ENCODE results near the gene CDS2.

Gene CDS2

GRCh38 chr20:5120185-5120476 is 6.7 kb upstream of the CDS2 start:
- peak overlapping the region; percentile 93 for H3K4me3 ChIP-seq (ENCODE audit: low read depth, low read length)
- peaks cover 46% of the 10 kb centered on the region for H3K36me3 ChIP-seq
- H3K27me3 ChIP-seq (ENCODE audit: insufficient read depth, low read depth, severe bottlenecking): no peaks in the 10 kb centered on the region
- peak overlapping the region; percentile 61 for H3K27ac ChIP-seq
- no peaks in the 10 kb centered on the region for H3K9me3 ChIP-seq (ENCODE audit: severe bottlenecking)
- no peak for DNase-seq
- TF ChIP-seq CTCF (IDR thresholded peaks at IDR 0.05; ENCODE audit: low read depth, low read length): no peak

DNA sequence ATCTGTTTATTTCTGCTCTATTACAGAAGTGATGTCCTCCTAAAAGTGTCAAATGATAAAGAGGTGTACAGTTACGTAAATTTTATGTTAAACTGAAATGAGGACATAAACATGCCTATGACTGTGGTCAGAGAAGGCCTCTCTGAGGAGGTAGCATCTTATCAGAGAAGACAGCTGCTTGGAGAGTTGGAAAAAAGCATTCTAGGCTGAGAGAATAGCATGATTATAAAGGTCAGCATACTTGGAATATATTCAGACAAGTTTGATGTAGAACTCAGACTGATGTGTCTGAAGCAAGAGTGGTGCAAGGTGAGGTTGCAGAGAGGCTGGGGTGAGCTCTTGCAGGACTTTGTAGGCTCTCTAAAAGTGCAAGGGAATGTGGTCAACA is 3.9 kb upstream of the CDS2 start:
- no peaks in the 10 kb centered on the region for H3K9me3 ChIP-seq (ENCODE audit: severe bottlenecking)
- no peak for TF ChIP-seq CTCF (IDR thresholded peaks at IDR 0.05; ENCODE audit: low read depth, low read length)
- H3K27me3 ChIP-seq (ENCODE audit: insufficient read depth, low read depth, severe bottlenecking): no peaks in the 10 kb centered on the region
- H3K4me3 ChIP-seq (ENCODE audit: low read depth, low read length): no peak overlapping the region
- peaks cover 19% of the 10 kb centered on the region for H3K36me3 ChIP-seq
- H3K27ac ChIP-seq: no peak overlapping the region
- no peak for DNase-seq

GRCh38 chr20:5127204-5127858 is 523 bp downstream of the CDS2 start:
- H3K27ac ChIP-seq: peak overlapping the region; percentile 85
- peak overlapping the region; percentile 92 for H3K4me3 ChIP-seq (ENCODE audit: low read depth, low read length)
- no peaks in the 10 kb centered on the region for H3K27me3 ChIP-seq (ENCODE audit: insufficient read depth, low read depth, severe bottlenecking)
- no peak for TF ChIP-seq CTCF (IDR thresholded peaks at IDR 0.05; ENCODE audit: low read depth, low read length)
- peak; percentile 69 for DNase-seq
- peaks cover 15% of the 10 kb centered on the region for H3K36me3 ChIP-seq
- no peaks in the 10 kb centered on the region for H3K9me3 ChIP-seq (ENCODE audit: severe bottlenecking)

- no peaks in the 10 kb centered on the region for H3K27me3 ChIP-seq (ENCODE audit: insufficient read depth, low read depth, severe bottlenecking)
- peak overlapping the region; percentile 92 for H3K4me3 ChIP-seq (ENCODE audit: low read depth, low read length)
- no peak for TF ChIP-seq CTCF (IDR thresholded peaks at IDR 0.05; ENCODE audit: low read depth, low read length)
- DNase-seq: no peak
- H3K36me3 ChIP-seq: peaks cover 15% of the 10 kb centered on the region
- H3K27ac ChIP-seq: peak overlapping the region; percentile 85
- H3K9me3 ChIP-seq (ENCODE audit: severe bottlenecking): no peaks in the 10 kb centered on the region
Observed at GRCh38 chr20:5127859-5128424, 1.1 kb downstream of the CDS2 start.

- H3K4me3 ChIP-seq (ENCODE audit: low read depth, low read length): no peak overlapping the region
- H3K36me3 ChIP-seq: peaks cover 15% of the 10 kb centered on the region
- no peaks in the 10 kb centered on the region for H3K27me3 ChIP-seq (ENCODE audit: insufficient read depth, low read depth, severe bottlenecking)
- DNase-seq: no peak
- H3K9me3 ChIP-seq (ENCODE audit: severe bottlenecking): no peaks in the 10 kb centered on the region
- H3K27ac ChIP-seq: no peak overlapping the region
- no peak for TF ChIP-seq CTCF (IDR thresholded peaks at IDR 0.05; ENCODE audit: low read depth, low read length)
Observed at GRCh38 chr20:5128886-5129285, 2.1 kb downstream of the CDS2 start.

DNA sequence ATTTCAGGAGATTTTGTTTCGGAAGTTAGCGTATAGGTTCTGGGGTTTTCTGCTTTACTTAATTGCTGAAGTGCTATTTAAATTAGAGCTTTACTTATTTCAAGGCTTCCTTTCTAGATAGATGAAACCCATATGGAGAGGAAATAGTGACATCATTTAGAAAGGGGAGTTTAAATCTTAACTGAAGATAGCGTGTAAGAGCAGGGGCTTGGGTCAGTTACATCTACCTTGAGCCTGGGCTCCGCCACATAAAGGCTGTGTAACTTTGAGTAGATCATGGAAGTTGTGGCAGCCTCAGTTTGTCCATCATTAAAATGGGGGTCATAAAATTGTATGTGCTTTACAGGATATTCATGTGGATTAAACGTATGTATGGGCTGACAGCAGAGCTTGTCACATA is 4.7 kb downstream of the CDS2 start:
- no peak for DNase-seq
- H3K36me3 ChIP-seq: peaks cover 15% of the 10 kb centered on the region
- no peak overlapping the region for H3K27ac ChIP-seq
- H3K4me3 ChIP-seq (ENCODE audit: low read depth, low read length): no peak overlapping the region
- TF ChIP-seq CTCF (IDR thresholded peaks at IDR 0.05; ENCODE audit: low read depth, low read length): no peak
- H3K27me3 ChIP-seq (ENCODE audit: insufficient read depth, low read depth, severe bottlenecking): no peaks in the 10 kb centered on the region
- no peaks in the 10 kb centered on the region for H3K9me3 ChIP-seq (ENCODE audit: severe bottlenecking)

Measured in WERI-Rb-1 (cell line).